GM21723 (cell line): Measurements from ENCODE around the gene ACTN1.

Experiments
- ATAC-seq: cut with Tn5 transposase; IDR thresholded peaks from one replicate; pipeline ENCODE4 v1.9.1; 2021; ENCODE audit warnings: mild to moderate bottlenecking, moderate library complexity; ENCODE audit not compliant: unreplicated experiment

The ACTN1 gene

GRCh38 chr14:68921049-68921448 lies 58.1 kb downstream of the ACTN1 start:
- no peak for ATAC-seq

GRCh38 chr14:68919129-68919927 lies 59.8 kb downstream of the ACTN1 start:
- no peak for ATAC-seq

- ATAC-seq: no peak
Measured at GRCh38 chr14:68918612-68919011, 60.5 kb downstream of the ACTN1 start.

DNA sequence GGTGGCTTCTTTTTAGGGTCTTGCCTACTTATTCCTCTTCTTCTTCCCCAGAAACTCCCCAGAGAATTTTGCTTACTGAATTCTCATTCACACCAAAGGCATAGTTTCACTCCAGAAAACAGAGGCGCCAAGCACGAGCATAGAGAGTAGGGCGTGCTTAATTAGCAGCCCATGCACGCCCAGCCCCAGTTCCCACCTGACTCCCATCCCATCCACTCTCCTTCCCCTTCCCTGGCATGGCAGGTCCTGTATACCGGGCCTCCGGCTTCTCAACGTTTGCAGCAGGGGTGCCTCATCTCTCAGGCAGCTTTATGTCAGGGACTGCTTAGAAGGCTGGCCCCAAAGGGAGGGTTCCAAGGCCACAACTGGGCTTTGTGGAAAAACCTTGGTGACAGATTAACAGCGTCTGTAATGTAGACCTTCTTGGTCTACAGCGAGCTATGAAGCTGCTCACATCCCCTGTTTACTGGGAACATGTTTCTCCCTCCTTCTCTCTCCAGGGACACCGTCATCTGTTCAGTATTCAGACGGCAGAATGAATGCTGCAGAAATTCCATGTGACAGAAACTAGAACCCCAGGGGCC lies 62.7 kb downstream of the ACTN1 start:
- no peak for ATAC-seq

DNA sequence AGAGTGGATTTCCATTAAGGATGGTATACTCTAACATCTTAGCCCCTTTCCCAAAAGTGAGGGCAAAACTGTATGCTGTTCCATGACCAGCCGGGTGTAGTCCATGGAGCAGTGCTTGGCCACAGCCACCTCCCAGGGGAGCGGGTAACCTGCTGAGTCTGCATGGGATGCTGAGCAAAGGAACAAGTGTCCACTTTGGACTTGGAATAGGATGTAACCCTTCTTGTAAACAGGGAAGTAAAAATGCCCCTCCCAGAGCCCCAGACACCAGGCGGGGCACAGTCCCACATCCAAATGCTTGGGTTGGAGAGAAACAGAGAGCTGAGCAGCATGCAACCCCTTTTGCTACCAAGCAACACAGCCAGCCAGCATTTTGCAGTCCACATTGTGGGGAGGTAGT lies 65.6 kb downstream of the ACTN1 start:
- no peak for ATAC-seq

DNA sequence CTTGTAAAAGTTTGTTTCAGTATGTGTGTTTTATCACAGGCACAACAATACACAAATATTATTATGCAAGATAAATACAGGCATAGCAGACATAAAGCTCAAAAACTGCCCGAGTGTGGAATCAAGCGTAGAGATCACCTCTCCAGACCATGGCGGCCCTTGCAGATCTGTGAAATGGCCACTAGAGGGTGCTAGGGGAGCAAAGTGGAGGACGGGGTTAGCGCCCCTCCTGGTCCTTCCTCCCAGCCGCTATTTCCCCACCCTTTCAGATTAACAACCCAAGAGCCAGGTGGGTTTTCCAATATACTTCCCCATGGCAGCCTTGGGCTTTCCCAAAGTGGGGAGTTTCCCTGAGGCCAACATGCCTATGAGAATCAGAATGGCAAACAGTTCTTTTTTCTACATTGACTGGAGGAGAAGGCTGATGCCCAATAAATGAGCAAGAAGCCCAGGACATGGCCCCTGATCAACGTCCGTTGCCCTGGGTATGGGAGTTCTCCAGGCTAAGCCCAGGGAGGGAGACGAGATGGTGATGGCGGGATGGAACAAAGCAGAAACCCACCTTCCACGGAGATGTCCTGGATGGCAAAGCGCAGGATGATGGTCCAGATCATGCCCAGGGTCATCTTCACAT lies 67.4 kb downstream of the ACTN1 start:
- ATAC-seq: peak; percentile 66

GRCh38 chr14:68910540-68910939 lies 68.6 kb downstream of the ACTN1 start:
- no peak for ATAC-seq

GRCh38 chr14:68908803-68909202 lies 70.3 kb downstream of the ACTN1 start:
- ATAC-seq: no peak

- no peak for ATAC-seq
Measured at GRCh38 chr14:68908201-68908600, 70.9 kb downstream of the ACTN1 start.

DNA sequence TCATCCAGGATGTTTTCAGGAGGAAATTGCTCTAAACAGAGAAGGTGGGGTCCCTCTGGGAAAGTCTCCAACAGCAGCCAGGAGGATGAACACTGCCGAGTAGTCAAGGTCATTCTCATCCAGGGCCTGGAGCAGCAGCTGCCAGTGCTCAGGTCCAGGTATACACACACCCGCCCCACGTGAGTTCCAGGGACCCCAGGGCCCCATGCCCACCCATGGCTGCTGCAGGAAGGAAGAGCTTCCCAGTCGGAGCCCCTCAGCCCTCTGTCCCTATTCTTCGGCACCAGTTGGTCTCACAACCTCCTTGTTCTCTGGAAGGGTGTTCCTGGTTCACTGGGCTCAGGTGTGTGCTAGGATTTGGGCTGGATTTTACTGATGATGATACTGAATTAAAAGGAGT lies 72.7 kb downstream of the ACTN1 start:
- no peak for ATAC-seq

DNA sequence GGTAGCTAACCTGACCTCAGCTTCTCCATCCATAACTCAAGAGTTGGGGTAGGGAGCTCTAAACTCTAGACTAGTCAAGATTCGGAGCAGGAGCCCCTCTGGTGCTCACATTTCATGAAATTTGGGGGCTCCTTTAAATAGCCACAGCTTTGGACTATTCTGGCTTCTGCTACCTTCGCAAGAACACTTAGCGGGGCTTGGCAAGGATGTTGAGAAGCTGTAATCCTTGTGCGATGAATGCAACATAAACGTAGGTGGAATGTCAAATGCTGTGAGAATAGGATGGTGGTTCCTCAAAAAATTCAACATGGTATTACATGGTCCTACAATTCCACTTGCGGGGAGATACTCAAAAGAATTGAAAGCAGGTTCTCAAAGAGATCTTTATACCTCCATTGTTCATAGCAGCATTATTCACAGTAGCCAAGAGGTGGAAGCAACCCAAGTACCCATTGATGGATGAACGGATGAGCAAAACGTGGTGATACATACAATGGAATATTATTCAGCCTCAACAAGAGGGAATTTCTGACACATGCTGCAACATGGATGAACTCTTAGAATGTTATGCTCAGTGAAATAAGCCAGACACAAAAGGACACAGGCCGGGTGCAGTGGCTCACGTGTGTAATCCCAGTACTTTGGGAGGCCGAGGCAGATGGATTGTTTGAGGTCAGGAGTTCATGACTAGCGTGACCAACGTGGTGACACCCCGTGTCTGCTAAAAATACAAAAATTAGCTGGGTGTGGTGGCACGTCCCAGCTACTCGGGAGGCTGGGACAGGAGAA lies 73.8 kb downstream of the ACTN1 start:
- ATAC-seq: no peak

GRCh38 chr14:68902357-68902756 lies 76.7 kb downstream of the ACTN1 start:
- no peak for ATAC-seq

- ATAC-seq: no peak
Measured at GRCh38 chr14:68899033-68899603, 80.0 kb downstream of the ACTN1 start.

- no peak for ATAC-seq
Measured at GRCh38 chr14:68898248-68899032, 80.7 kb downstream of the ACTN1 start.

DNA sequence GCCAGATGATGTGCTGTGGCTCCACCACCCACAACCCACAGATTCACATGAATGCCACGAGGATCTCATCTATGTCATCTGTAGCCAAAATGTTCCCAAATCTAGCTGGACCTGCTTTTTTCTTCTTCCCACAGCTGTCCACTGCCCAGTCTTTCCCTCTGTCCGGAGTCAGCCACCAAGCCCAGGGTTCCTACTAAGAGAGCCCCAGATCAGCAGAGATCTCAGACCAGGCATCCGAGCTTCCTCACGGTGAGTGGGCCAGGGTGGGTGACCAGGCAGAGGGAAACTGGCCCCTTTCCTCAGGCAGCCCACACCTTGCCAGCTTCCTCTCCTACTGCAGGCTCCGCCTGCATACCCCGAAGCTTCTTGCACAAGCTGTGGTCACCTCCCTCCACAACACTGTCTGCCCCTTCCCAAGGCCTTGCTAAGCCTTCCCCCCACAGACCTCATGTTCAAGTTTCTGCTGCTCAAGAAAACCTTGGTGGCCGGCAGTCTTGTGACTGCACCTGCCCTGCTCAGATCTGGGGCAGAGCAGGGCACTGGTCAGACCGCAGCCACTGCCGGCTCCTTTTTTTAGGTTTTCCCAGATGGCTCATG lies 81.4 kb downstream of the ACTN1 start:
- no peak for ATAC-seq

GRCh38 chr14:68896132-68896531 lies 83.0 kb downstream of the ACTN1 start:
- no peak for ATAC-seq

- no peak for ATAC-seq
Measured at GRCh38 chr14:68894802-68895703, 84.0 kb downstream of the ACTN1 start.

- ATAC-seq: no peak
Measured at GRCh38 chr14:68894123-68894522, 85.0 kb downstream of the ACTN1 start.

DNA sequence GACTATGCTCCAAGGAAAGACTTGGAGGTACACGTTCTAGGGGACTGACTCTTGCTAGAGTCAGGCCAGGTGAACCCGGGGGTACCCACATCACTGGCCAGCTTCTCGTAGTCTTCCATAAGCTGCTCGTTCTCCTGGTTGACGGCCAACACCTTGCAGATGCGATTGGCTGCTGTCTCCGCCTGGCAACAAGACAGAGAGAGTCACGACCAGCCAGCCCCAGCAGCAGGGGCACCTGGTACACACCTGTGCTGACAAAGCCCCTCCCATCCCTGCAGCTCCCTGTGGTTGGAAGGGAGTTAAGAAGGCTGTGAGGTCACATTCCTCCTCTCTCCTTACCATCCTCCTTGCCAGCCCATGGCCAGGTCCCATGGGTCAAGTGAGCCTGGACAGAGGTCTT lies 85.5 kb downstream of the ACTN1 start:
- ATAC-seq: no peak
